HG03354 (cell line): ENCODE measurements around the gene TLCD1.
"Not testable (repeated sequence)": the region's sequence is repeated elsewhere in the genome, so short reads cannot be mapped to it uniquely, and the experiment has no call there.

Source experiments
- ATAC-seq: cut with Tn5 transposase; IDR thresholded peaks from one replicate; pipeline ENCODE4 v1.9.1; 2021; ENCODE audit warnings: mild to moderate bottlenecking; ENCODE audit not compliant: unreplicated experiment, poor library complexity, severe bottlenecking

The TLCD1 gene

DNA sequence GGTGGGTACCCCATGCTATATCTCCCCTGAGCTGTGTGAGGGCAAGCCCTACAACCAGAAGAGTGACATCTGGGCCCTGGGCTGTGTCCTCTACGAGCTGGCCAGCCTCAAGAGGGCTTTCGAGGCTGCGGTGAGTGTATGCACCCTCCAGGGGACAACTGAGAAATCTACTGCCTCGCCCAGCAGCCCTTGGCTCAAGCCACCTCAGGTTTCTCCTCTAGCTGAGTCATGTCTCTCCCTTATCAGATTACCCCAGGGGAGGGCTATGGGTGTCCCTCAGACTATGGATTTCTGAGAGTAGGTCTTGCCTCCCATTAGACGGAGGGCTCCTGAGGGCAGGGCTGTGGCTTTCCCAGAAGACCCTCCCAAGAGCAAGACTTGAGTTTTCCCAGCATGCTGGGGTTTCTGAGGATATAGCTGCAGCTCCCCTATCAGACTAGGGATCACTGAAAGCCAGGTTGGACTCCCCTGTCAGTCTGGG is 9.2 kb upstream of the TLCD1 start:
- no peak for ATAC-seq

DNA sequence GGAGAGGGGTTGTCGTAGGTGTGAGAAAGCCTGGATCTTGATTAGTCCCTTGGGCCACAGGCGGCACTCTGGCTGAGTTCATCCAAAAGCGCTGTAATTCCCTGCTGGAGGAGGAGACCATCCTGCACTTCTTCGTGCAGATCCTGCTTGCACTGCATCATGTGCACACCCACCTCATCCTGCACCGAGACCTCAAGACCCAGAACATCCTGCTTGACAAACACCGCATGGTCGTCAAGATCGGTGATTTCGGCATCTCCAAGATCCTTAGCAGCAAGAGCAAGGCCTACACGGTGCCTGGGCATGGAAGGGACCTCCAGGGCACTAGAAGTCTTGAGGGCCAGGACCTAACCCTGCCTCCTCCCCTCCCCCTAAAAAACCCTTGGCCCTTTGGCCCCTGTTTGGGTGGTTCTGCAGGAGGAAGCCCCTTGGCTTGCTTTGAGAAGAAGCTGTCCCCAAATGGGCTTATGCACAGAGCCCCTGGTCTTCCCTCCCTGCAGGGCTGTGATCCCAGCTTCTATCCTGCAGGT is 8.7 kb upstream of the TLCD1 start:
- ATAC-seq, result no peak

DNA sequence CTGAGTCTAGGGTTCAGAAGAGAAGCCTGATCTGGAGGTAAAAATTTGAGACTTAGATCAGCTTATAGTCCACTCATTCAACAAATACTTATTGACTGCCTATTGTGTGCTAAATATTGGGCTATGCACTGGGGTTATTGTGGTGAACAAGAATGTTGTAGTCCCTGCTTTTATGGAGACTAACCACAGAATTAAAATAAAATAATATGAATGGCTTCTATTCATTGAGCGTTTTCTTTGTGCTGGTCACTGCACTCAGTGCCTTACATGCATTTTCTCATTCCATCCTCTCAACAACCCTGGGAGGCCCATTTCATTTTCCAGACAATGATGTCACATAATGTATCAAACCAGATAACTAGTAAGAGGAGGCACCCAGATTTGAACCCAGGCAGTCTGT is 7.3 kb upstream of the TLCD1 start:
- ATAC-seq, result no peak

DNA sequence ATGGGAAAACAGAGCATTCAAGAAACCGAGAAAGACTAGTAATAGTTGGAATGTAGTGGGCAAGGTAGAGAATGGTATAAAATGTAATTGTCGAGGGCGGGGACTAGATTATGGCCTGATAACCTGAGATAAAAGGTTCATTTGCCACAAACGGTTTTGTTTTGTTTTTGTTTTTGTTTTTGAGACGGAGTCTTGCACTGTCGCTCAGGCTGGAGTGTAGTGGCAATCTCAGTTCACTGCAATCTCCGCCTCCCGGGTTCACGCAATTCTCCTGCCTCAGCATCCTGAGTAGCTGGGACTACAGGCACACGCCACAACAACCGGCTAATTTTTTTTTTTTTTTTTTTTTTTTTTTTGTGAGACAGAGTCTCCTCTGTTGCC is 3.9 kb upstream of the TLCD1 start:
- ATAC-seq, result no peak

DNA sequence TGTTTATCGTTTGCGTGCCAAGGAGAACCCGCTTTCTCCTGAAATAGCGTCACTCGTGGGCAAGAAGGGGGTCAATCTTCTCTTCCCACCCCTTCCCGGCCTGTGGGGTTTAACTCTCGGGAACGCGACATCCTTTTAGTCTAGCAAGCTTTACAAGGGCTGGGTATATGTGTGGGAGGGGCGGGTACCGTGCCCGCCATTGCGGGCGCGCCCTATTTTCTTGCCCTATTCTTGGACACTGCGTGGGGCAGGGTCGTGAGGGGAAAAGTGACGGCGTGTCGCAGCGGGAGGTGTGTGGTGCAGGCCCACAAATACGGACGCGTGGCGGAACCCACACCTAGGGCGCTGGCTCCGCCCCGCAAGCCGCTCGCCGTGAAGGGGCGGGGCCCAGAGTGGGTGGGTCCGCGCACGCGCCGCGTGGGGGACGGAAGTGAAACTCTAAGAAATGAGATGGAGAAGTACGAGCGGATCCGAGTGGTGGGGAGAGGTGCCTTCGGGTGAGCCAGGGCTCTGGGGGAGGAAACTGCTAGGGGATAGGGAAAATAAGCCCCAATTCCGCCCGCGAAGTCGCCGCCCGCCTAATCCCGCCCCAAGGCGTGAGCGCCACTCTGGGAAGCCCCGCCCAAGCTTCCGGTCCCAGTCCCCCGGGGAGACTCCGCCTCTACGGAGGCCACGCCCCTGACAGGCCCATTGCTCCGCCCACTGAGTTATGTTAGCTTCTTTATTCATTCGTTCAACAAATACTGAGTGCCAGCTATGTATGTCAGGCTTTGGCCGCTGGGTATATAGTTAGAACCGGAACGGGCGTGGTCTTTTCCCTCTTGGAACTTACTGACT is 2.5 kb upstream of the TLCD1 start, which contains the start of gene NEK8:
NEK8 (plus strand) TSS at position 425 of the 837 bp plus-strand sequence; CDS start at position 451, 26 bp downstream.
- peak; percentile 42 for ATAC-seq

DNA sequence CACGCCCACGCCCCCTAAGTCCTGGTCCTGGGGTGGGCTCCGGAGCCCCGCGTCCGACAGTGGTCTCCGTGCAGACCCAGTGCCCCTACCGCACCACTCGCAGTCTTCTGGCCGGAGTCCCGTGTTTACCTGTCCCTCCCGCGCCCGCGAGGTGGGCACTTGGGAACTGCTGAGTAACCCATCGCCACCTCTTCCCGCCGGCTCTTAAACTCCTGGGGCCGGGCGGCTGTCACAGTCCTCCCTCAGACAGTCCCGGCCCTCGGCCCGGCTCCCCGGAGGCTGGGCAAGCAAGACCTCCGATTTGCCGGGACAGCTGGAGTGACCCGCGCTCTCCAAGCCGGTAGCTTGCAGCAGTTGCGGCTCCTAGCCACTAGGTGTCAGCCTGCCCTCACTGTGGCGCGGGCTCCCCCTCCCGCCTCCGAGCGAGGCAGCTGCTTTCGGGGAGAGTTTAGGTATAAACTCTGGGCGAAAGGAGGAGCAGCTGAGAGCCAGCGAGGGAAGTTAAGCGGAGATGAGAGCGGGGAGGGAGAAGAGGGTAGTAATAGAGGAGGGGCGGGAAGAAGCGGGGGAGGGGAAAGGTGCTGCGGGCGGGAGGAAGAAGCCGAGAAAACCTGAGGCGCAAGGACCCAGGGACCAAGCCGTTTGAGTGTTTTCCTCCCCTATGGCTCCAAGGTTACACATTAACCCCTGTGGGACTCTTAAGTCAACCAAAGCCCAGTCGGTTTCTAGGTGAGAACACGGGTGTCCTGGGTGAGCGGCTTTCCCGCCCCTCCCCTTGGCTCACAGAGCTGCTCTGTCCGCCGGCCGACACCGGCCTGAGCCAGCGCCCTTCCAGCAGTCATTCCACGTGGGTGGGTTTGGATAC is 826 bp upstream of the TLCD1 start:
- ATAC-seq, result peak; percentile 43

DNA sequence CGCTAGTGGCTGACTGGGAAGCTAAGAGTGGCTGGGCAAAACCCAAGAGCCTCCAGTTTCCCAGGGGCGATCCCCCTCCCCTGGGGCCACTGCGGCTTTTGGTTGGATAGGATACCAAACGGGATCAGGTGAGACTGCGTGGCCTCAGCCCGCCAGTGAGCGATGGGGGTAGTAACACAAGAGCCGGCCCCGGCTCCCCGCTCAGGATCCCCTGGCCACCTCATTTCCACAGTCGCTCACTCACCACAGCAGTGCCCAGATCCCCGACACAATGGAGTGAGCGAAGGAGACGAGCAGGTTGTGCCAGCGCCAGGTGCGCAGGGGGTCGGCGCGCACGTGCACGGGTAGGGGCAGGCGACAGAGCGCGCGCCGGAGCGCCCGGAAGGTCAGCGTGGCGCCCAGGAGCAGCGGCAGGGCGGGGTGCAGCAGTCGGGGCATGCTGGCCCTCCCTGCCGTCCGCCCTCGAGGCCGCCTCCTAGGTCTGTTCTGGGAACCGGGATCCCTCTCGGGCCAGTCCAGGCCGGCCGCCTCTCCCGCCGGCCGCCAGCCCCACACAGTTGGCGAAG is 290 bp downstream of the TLCD1 start:
- no peak for ATAC-seq

DNA sequence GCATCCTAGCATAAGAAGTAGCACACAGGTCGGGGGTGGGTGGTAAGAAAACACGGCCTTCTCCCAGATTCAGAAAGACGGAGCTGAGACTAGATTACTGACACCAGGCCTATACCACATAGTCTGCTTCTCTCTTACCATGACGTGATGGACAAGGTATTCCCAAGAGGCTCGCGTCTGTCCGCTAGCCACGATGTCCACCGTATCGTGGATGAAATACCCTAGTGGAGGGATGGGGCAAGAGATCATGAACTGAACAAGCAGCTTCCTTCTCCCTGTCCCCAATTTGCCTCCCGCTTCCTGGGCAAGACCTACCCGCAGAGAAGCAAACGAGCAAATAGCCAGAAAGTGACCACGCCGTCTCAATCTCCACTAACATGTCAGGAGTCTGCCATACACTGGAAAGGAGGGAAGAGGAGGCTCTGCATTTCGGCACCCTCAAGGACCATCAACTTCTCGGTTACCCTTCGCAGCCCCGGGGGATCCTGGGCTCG is 820 bp downstream of the TLCD1 start:
- no peak for ATAC-seq

DNA sequence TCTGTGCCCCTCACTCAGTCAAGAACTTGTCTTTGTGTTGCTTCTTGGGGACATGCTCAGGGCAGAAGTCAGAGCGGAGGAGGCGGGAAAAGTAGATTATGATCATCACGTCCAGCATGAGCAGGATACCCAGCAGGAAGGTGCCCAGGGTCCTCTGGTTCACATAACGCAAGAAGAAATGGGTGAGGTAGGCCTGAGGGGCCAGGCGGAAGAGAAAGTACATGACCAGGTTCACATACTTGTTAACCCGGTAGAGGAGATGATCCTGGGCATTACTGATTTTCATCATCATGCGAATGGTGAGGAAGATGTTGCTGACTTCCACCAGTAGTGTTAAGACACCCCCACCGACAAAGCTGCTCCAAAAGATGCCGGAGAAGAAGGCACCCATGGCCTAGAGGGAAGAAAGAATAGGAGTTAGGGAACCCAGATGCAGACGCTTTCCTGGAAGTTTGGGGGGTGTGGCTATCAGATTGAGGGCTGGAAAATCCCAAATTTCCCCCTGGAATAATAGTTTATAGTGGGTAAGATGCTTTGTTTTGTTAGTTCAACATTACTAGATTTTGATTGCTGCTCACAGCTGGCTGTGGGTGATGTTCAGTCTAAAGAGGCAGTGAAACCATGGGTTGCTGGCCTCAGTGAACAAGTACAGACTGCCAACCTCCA is 1.4 kb downstream of the TLCD1 start:
- ATAC-seq, result no peak

DNA sequence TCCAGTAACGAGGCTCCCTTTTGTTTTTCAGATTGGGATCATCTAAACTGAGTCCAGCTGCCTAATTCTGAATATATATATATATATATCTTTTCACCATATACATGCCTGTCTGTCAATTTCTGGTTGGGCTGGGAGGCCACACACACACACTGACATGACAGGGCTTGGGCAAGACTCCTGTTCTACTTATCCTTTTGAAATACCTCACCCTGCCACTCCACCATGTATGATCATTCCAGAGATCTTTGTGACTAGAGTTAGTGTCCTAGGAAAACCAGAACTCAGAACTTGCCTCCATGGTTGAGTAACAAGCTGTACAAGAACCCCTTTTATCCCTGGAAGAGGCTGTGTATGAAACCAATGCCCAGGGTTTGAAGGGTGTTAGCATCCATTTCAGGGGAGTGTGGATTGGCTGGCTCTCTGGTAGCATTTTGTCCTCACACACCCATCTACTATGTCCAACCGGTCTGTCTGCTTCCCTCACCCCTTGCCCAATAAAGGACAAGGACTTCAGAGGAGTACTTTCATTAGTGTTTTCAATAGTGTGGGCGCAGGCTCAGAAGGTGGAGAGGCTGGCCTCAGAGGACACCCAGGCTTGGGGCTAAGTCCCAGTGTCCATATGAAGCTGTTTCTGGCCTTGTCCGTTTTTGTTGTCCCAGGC is 2.1 kb downstream of the TLCD1 start:
- not testable (repeated sequence) for ATAC-seq

DNA sequence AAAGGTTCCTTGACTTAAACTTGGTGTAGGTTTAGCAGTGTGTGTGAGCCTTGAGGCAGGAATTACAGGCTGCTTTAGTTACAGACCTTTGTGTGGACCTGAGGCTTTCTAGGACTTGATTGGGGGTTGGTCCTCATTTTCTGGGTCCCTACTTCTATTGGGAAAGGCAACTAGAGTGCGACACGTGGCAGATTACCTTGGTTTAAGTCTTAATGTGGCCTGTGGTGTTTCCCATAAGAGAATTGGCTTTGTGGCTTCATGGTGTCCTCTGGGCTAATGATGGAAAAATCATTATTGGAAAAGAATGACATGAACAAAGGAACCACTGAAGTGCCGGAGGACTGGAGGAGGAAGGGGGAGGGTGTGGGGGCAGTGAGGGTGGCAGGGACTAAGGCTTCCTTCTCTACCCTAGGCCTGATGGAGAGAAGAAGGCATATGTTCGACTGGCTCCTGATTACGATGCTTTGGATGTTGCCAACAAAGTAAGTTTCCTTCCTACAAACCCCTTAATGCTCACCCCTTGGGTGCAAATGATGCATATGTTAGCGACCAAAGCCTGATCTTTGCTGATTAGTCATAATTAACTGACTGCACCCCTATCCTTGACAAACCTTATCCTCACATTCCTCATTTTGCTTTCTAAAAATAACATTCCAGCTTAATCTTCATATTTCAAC is 2.7 kb downstream of the TLCD1 start:
- ATAC-seq, result no peak

DNA sequence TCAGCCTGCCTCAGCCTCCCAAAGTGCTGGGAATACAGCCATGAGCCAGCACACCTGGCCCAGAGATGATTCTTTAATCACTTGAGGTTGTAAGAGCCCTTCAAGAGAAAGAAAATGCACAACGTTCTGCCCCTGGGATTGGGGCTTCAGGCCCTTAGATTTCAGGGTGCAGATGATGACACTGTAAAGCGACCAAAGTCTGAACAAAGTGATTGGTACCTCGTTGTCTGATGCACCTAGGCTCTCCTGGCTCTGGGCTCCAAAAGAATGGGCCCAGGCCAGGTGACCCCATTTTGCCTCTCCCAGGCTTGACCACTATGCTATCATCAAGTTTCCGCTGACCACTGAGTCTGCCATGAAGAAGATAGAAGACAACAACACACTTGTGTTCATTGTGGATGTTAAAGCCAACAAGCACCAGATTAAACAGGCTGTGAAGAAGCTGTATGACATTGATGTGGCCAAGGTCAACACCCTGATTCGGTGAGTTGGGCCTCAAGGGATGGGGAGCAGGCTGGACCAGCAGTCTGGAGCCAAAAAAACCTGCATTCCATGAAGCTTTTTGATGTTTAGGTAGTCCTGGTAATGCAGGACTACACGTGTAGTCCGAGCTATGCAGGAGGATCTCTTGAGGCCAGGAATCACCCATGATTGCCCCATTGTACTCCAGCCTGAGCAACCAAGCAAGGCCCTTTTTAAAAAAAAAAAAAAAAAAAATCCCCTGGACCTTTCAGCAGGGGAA is 3.4 kb downstream of the TLCD1 start:
- ATAC-seq, result no peak

DNA sequence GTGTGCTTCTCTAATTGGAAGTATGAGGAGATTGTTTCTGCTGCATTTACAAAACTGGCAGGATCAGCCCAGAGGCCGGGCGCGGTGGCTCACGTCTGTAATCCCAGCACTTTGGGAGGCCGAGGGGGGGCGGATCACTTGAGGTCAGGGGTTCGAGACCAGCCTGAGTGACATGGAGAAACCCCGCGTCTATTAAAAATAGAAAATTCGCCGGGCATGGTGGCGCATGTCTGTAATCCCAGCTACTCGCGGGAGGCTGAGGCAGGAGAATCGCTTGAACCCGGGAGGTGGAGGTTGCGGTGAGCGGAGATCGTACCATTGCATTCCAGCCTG is 5.1 kb downstream of the TLCD1 start:
- ATAC-seq, result not testable (repeated sequence)

DNA sequence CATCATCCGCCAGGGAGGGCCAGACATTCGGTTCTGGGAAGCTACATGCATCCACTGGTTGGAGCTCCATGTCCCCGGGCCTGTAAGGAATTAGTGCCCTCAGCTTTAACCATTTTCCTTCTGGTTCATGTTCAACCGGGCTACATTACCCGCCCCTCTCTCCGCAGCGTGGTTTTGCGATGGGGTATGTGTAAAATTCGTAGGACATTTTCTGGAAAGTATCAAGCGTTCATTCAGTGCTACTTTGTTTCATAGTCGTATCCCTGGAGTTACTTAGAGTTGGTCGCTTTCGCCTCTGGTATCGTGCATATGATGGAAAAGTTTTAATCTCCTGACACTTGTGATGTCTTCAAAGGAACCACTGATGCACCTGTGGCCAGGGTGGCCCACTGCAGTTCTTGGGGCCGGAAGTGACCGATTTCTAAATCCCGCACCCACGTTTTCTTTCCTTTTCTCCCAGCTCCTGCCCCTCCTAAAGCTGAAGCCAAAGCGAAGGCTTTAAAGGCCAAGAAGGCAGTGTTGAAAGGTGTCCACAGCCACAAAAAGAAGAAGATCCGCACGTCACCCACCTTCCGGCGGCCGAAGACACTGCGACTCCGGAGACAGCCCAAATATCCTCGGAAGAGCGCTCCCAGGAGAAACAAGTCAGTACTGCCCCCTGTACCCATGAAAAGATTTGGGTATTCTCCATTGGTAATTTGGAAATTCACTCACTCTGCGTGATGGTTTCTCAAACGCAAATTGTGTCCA is 5.6 kb downstream of the TLCD1 start:
- no peak for ATAC-seq

DNA sequence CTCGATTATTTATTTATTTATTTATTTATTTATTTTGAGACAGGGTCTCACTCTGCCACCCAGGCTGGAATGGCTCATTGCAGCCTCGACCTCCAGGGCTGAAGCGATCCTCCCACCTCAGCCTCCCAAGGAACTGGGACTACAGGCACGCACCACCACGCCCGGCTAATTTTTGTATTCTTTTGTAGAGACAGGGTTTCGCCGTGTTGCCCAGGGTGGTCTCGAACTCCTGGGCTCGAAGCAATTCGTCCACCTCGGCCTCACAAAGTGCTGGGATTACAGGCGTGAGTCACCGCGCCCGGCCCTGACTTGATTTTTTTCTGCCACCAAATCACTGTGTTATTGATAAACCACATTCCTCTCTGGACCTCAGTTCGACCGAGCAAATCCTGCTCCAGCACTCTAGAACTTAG is 7.0 kb downstream of the TLCD1 start:
- ATAC-seq, result no peak

DNA sequence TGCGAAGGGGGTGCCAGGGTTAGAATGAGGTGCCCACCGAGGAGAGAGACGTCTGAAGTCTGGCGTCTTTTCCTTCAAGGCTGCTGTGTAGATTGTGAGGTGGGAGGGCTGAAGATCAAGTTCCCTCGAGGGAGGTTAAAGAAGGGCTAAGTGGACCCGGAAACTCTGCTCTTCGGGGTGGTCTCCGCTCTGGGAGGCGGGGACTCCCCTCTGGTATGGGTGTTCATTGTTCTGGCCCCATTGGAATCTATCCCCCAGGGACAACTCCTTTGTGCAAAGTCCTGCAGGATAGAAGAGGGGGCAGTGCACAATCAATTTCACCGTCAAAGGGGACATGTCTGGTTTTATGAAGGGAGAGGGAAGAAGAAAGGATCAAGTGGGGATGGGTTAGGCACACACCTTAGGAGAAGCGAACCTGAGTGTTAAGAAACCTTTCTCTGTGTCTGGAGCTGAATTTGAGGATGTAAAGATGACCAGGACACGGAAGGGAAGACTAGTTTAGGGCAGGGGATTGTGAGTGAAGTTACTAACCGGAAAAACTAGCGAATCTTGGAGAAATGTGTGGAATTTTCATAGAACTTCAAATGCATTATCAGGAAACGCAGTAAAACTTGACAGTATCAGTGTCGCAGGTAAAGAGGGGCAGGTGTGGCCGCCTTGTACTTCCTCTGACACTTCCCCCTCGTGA is 7.6 kb downstream of the TLCD1 start:
- no peak for ATAC-seq
